Measurements from ENCODE around the gene PPP2R1B.
A peak's percentile ranks its signal among the peaks of the same experiment; 100 is the strongest.

The PPP2R1B gene

GRCh38 chr11:111739299-111739698 is 26.9 kb downstream of the PPP2R1B start:
- H3K4me3 ChIP-seq (replicated peaks; ENCODE audit: low read depth, low read length): no peak overlapping the region
- no peak for TF ChIP-seq CTCF (IDR thresholded peaks at IDR 0.05; ENCODE audit: low read depth, low read length, missing control alignments)
- no peak for DNase-seq (ENCODE audit: extremely low read depth, low read depth)

- no peak for TF ChIP-seq CTCF (IDR thresholded peaks at IDR 0.05; ENCODE audit: low read depth, low read length, missing control alignments)
- H3K4me3 ChIP-seq (replicated peaks; ENCODE audit: low read depth, low read length): no peak overlapping the region
- no peak for DNase-seq (ENCODE audit: extremely low read depth, low read depth)
Observed at GRCh38 chr11:111737444-111738210, 28.6 kb downstream of the PPP2R1B start.

GRCh38 chr11:111736621-111737443 is 29.4 kb downstream of the PPP2R1B start:
- no peak for TF ChIP-seq CTCF (IDR thresholded peaks at IDR 0.05; ENCODE audit: low read depth, low read length, missing control alignments)
- H3K4me3 ChIP-seq (replicated peaks; ENCODE audit: low read depth, low read length): no peak overlapping the region
- no peak for DNase-seq (ENCODE audit: extremely low read depth, low read depth)

GRCh38 chr11:111736181-111736590 is 30.0 kb downstream of the PPP2R1B start:
- no peak for DNase-seq (ENCODE audit: extremely low read depth, low read depth)
- no peak overlapping the region for H3K4me3 ChIP-seq (replicated peaks; ENCODE audit: low read depth, low read length)
- no peak for TF ChIP-seq CTCF (IDR thresholded peaks at IDR 0.05; ENCODE audit: low read depth, low read length, missing control alignments)

- peak overlapping the region; percentile 27 for H3K4me3 ChIP-seq (replicated peaks; ENCODE audit: low read depth, low read length)
- peak; percentile 96 for DNase-seq (ENCODE audit: extremely low read depth, low read depth)
Observed at GRCh38 chr11:111735262-111736116, 30.7 kb downstream of the PPP2R1B start.

More at GRCh38 chr11:111735262-111736116, 30.7 kb downstream of the PPP2R1B start:
- no peak for TF ChIP-seq CTCF (IDR thresholded peaks at IDR 0.05; ENCODE audit: low read depth, low read length, missing control alignments)

Measured in HFF-Myc (cell line).